Erythroblast (primary cell): ENCODE data around the gene DPP7.
"Not testable (repeated sequence)": the region's sequence is repeated elsewhere in the genome, so short reads cannot be mapped to it uniquely, and the experiment has no call there.

Experiments
- DNase-seq, 2 experiments: peaks; one replicate each; lab custom pipeline; 2025; lab: John Stamatoyannopoulos, UW
- GATA1 ChIP-seq: IDR thresholded peaks from 2 replicates; pipeline ENCODE4 v1.6.1; 2011; ENCODE audit warnings: low read depth, mild to moderate bottlenecking, control low read depth, low read length, moderate library complexity
- POLR2A ChIP-seq: IDR thresholded peaks from 2 replicates; pipeline ENCODE4 v1.6.1; 2011; ENCODE audit warnings: mild to moderate bottlenecking, low read length

The DPP7 gene

DNA sequence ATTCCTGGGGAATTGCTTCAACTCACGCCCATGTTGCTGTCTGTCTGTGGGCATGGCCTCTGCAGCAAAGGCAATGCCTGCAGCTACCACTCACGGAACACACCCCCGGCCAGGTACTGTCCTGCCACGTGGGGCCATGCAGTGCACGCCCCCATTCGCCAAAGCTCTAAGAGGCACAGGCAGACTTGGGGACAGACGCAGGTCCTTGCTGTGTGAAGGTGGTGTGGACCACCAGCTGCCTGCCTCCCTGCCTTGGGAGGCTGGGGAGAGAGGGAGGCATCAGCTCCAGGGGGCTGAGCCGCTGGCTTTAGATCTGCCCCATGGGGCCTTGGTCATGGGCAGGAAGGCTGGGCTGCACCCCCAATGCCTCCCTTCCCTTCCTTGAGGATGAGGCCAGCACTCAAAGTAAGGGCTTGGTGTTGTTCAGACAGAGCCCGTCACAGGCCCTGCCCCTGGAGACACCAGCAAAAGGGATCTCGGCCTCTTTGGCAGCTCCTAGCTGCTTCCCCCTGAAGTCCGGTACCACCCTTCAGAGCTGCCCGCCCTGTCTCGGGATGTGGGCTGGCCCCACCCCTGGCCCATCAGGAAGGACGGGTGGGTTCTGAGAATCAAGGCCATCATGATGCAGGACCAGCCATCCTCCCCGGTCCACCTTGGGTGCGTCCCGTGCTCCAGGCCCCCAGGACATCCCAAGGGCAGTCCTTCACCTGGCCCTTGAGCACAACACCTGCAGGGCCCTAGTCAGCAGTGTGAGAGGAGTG lies 26.7 kb upstream of the DPP7 start:
- no peak for DNase-seq
- TF ChIP-seq GATA1 (no peak), POLR2A (no peak)

DNA sequence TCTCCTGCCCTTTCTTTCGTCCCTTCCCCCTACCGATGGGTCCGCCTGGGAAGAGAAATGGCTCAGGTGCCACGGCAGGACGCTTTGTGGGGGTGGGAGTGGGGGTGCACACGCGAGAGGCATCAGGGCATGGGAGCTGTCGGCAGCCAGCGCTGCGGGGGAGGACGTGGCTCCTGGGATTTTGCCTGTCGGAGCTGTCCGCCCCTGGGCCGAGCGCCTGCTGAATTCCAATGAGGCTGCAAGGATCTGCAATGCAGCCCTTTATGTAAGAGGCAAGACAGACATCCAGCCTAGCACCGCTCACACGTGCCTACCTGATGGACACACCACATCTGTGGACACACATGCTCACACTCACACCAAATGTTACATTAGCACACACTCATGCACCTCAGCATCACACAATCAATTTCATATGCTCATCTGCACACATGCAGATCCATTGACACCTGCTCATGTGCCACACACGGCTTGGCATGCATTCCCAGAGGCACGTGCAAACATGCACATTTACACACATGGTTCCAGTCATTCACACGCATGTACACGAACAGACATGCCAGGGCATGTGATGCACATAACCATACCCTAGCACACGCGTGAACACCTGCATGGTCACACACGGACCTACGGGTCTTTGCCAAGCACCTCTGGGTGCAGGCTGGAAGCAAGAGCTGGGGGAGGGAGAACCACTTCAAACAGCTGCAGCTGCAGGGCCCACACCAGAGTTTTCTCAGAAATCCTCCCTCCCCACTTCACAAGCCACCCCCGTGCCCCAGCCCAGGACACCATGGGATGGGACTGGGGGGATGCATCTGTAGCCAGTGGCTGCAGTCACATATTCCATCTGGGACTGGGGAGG lies 25.8 kb upstream of the DPP7 start:
- no peak for DNase-seq

DNA sequence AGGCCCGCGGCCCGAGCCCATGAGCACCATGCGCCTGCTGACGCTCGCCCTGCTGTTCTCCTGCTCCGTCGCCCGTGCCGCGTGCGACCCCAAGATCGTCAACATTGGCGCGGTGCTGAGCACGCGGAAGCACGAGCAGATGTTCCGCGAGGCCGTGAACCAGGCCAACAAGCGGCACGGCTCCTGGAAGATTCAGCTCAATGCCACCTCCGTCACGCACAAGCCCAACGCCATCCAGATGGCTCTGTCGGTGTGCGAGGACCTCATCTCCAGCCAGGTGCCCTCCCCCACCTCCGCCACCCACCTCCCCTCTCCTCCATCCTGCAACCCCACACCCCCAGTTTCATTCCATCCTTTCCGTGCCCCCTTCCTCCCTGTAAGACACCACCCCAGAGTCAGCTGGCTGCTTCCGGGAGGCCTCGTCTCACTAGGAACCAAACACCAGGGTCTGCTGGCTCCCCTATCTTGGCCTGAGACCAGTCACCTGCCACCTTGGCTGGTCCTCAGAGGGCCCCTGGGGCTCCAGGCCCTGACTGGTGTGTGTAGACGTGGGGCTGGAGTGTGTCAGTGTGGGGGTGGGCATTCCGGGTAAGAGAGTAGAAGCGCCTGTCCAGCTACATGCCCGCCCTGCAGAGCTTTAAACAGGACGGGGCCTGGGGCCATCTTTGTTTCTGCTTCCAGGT lies 25.1 kb upstream of the DPP7 start:
- no peak for DNase-seq
- TF ChIP-seq POLR2A, result no peak
- TF ChIP-seq GATA1, result no peak

More for the DNA sequence above, 25.8 kb upstream of the DPP7 start:
- no peak for TF ChIP-seq GATA1
- no peak for TF ChIP-seq POLR2A

DNA sequence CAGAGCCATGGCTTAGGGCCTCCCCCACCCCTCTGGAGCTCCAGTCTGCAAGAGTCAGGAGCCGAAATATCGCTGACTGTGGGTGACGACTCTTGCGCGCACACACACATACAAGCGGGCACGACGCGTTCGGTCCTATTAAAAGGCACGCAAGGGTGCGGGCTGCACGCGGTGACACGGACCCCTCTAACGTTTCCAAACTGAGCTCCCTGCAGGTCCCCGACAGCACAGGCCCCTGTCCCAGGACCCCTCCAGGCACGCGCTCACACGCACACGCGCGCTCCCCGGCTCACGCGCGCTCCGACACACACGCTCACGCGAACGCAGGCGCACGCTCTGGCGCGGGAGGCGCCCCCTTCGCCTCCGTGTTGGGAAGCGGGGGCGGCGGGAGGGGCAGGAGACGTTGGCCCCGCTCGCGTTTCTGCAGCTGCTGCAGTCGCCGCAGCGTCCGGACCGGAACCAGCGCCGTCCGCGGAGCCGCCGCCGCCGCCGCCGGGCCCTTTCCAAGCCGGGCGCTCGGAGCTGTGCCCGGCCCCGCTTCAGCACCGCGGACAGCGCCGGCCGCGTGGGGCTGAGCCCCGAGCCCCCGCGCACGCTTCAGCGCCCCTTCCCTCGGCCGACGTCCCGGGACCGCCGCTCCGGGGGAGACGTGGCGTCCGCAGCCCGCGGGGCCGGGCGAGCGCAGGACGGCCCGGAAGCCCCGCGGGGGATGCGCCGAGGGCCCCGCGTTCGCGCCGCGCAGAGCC lies 24.4 kb upstream of the DPP7 start, which contains the start of gene GRIN1:
TSS of gene GRIN1 (plus strand) at position 433 of the 746 bp plus-strand sequence. CDS start 333 bp downstream, outside the sequence.
- peak; percentile 55 to 64 for DNase-seq
- no peak for TF ChIP-seq GATA1
- TF ChIP-seq POLR2A, result no peak

DNA sequence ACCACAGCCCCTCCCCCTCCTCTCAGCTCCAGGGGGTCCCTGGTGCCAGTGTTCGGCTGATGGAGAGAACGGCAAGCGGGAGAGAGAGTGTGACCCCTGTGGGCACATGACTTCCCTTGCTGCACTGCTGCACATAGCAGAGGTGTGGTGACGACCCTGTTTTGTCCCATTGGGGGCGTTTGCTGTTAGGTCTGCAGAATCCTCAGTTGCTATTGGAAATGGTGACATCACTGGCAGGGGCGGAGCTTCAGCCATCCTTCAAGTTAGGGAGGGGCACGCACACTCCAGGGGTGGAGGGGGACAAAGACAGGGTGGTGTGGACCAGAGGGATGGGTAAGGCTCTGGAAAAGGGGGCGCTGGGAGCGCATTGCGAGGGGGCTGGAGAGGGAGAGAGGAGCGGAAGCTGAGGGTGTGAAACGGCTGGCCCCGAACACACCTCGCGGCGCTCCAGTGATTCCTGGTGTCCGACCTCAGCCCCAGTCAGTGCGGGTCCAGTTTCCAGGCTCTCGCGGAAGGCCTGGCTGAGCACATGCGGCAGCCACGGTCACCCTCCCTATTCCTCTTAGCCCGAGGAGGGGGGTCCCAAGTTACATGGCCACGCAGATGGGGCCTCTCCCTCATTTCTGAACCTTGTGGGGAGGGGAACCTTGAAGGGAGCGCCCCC lies 23.7 kb upstream of the DPP7 start:
- no peak for TF ChIP-seq POLR2A
- TF ChIP-seq GATA1, result no peak
- DNase-seq, result peak in 1 of 2 experiments; percentile 24

DNA sequence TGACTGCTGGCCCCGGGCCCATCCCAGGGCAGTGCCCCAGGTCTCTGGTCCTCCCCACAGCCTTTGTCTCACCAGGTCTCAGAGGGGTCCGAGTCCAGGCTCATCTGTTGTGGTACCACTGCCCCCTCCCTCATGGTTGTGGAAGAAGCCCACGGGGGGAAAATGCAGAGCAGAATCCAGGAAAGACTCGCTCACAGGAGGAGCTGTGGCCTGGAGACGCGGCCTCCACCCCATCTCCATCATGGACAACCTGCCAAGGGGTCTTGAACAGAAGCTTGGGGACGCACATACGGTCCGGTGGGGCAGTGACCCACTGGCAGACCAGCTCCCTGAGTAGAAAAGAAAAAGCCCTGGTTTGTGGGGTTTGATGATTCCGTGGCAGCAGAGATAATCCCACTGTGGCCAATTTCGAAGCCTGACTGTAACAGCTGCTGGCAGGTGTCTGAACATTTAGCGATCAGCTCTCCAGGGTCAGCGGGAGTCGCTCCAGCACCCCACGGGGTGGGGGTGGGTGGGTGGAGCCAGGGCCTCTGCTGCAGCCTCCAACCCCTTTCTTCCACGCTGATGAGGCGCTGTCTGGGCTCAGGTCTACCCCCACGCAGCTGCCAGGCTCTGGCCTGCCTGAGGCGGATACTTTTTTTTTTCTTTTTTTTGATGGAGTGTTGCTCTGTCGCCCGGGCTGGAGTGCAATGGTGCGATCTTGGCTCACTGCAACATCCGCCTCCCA lies 22.5 kb upstream of the DPP7 start:
- DNase-seq, result no peak
- TF ChIP-seq POLR2A, result no peak
- TF ChIP-seq GATA1, result no peak

DNA sequence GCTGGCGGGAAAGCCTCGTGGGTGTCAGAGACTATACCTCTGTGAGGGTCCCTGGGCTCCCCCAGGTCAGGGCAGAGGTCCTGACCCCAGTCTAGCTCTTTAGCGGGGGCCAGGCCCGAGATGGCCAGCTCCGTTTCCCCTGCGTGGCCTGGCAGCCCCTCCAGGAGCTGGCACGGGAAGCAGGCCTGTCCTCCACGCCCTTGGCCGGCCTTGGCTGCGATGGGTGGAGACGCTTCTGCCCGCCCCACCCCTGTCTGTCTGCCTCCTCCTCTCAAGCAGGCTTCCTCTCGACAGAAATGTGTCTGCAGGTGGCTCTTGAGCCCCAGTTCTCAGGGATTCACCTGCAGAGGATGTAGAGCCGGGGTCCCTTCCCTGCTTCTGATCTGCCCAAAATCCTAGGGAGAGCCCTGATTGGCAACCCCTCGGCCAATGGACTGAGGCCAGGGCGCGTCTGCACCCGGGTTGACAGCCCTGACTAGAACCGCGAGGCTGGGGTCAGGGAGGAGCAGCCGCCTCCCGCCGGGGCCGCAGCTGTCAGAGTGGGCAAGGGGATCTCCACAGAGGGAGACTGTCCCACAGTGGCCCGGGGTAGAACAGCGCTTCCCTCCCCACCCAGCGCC lies 21.8 kb upstream of the DPP7 start:
- peak in 1 of 2 experiments; percentile 41 for DNase-seq
- no peak for TF ChIP-seq POLR2A
- no peak for TF ChIP-seq GATA1

DNA sequence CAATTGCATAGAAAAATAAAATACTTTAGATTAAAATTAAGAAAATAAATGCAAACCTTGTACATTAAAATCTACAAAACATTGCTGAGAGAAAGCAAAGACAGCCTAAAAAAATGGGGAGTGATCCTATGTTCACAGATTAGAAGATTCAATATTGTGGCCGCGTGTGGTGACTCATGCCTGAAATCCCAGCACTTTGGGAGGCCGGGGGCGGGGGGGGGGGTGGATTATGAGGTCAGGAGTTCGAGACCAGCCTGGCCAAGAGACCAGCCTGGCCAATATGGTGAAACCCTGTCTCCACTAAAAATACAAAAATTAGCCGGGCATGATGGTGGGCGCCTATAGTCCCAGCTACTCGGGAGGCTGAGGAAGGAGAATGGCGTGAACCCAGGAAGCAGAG lies 20.6 kb upstream of the DPP7 start:
- not testable (repeated sequence) for DNase-seq

DNA sequence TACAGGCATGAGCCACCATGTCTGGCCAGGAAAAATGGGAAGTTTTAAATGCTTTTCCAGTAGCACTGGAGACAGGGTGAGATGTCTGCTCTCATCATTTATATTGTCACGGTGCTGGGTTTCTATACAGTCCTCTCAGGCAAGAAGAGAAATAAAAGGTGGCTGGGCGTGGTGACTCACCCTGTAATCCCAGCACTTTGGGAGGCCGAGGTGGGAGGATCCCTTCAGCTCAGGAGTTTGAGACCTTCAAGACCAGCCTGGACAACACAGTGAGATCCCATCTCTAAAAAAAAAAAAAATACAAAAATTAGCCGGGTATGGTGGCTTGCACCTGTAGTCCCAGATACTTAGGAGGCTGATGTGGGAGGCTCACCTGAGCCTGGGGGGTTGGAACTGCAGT lies 19.7 kb upstream of the DPP7 start:
- TF ChIP-seq POLR2A (no peak), GATA1 (no peak)
- no peak for DNase-seq

DNA sequence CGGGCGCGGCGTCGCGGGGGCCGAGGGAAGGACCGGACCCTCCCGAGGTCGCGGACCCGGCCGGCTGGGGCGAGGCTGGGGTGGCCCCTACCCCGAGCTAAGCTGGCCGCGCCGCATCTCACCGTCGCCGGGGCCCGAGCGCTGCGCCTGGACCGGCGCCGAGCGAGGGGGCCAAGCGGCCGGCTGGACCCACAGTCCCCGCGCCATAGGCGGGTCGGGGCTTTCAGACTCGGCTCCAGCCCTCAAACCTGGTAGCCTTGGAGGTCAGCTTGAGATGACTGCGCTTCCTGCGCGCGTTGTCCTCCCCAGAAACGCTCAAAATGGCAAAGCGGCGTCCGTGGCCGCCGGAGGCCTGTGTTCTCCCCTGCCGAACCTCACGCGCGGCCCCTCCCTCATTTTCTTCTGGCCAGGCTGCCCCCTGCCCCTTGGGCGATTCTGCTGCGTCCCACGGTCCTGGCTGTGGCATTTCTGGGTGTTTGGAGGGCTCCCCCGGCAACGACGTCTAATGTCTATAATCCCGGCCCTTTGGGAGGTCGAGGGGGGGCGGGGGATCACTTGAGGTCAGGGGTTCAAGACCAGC lies 15.7 kb upstream of the DPP7 start:
- no peak for DNase-seq

DNA sequence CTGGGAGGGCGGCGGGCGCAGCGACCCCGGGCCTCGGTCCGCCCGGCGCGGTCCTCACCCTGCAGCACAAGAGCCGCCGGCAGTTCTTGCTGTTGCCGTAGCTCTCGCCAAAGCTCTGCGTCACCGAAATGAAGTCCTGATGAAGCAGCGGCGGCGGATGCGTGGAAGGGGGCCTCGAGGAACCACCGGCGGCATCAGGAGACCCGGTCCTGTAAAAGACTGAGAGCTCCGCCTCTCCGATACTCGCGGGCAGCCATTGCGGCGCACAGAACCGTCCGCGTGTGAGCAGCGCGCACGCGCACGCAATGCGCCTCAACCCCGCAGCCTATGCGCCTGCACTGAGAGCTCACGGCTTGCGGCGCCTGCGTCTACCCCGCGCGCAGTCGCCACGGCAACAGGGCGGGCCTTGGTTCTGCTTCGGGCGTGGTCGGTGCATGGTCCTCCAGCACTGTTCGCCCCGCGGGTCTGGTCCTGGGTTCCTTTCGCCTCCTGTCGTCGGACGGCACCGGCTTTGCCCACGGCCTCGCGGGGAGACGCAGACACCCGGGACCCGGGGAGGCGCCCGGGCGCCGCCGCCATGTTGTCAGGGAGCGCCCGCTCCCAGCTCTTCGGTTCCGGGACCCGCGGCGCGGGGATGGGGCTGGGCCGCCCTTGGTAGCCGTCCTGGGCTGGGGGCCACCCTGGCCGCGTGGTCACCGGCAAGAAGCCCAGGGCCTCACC lies 15.1 kb upstream of the DPP7 start:
- peak; percentile 89 for TF ChIP-seq POLR2A
- TF ChIP-seq GATA1, result no peak
- peak; percentile 94 to 95 for DNase-seq

More for the DNA sequence above, 15.7 kb upstream of the DPP7 start:
- no peak for TF ChIP-seq POLR2A
- TF ChIP-seq GATA1, result no peak
